Endometrium (tissue), 2 donors: ENCODE data around the gene SLX4IP.

Experiments used
- FAIRE-seq: peaks from 2 replicates; lab custom pipeline; 2012; peaks lifted over from hg19 to GRCh38; lab: Jason Lieb, UNC
- donor health status: control.
- donor health status: control.

The SLX4IP gene

GRCh38 chr20:10497791-10498190 lies 62.7 kb downstream of the SLX4IP start:
- no peak for FAIRE-seq

- FAIRE-seq = no peak
Measured at GRCh38 chr20:10498200-10498599, 63.1 kb downstream of the SLX4IP start.

DNA sequence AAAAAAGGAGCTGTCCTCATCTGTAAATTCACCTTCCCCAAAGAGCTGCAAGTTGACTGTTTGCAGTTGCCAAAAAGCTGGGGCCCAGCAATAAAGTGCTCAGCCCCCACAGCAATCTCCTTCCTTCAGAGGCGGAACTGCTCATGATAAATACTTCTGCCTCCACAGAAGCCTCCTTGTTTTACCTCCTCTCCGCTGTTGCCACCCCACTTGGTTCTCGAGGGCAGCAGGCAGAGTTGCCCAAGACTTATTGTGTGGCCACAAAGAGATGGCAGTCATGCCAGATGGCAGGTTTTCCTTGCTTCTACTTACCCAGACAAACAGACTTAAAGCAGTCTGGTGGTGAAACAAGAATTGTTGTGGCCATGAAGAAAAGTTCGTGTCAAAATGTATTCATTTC lies 66.3 kb downstream of the SLX4IP start:
- no peak for FAIRE-seq

- no peak for FAIRE-seq
Measured at GRCh38 chr20:10502098-10502526, 67.0 kb downstream of the SLX4IP start.

DNA sequence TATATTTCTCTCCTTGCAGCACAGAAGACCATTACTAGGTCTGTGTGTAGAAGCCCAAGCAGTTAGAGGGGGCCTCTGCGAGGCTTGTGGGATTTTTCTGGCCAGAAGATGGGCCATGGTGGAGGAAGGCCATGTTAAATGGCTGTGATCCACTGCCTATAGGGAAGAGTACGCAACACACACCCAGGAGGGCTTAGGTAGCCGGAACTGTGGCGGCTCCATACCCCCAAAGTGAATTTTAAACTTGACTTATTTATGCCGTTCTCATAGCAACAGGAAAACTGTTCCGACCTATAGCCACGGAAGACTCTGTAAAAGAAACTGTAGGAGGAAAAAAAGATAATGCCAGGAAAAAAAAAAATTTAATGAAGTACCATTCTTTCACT lies 69.5 kb downstream of the SLX4IP start:
- no peak for FAIRE-seq

DNA sequence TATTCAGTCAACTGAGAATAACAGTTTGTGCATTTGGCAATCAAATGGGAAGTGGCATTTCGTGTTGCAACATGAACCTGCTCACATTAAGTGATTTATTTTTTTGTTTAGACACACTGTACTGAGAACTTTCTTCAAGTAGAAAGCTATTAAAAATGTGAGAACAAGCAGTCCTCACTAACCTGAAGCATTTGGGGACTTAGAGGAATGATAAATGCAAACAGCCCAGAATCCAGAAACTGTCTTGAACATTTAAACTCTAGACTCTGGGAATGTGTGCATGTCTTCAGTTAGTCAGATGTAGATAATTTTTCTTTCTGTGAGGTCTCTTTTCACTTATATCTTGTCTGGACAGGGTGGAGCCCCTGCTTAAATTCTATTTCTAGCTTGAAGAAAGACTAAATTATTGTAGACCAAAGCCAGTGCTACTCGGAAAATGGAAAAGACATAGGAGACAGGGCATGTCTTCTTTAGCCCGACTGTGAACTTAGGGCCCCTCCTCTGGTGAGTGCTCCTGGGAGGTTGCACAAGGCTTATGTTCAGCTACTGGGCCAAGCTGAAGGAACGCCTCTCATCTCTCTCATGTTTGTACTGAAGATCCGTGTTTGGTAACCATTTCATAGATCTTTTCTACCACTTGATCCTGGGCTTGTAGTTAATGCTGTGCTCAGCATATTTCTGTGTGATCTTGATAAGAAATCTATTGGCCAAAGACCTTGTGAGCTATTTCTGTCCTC lies 70.1 kb downstream of the SLX4IP start:
- FAIRE-seq = peak; percentile 57

DNA sequence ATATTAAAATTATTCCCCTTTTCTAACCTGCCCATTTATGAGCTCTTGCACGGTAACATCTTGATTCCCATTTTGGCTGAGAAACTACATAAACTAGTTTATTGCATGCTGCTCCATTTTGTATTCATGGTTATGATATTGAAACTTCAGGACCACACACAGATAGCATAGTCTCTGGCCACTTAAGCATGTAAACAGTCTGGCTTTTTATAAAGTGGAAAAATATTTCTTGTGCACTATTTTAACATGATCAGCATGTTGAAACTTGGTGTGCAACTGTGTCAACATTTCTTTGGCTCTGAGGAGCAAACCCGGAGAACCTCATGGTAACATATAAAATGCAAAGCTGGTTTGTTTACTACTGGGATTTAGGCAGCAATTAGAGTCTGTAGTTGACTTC lies 70.7 kb downstream of the SLX4IP start:
- peak; percentile 95 for FAIRE-seq

DNA sequence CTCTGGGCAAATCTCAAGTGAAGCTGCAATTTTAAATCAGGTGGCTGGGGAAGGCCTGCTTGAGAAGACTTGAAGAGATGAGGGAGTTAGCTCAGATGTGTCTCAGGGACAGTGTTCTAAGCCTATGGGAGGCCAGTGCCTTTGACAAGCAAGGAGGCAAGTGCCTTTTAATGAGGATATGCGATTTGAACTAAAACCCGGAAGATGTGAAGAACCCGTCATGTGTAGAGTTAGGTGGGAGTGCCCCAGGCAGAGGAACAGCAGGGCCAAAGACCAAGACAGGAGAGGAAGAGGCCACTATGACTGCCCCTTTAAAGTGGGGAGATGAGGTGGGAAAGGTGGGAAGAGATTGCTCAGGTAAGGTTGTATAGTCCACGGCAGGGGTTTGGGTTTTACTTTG lies 71.9 kb downstream of the SLX4IP start:
- no peak for FAIRE-seq

DNA sequence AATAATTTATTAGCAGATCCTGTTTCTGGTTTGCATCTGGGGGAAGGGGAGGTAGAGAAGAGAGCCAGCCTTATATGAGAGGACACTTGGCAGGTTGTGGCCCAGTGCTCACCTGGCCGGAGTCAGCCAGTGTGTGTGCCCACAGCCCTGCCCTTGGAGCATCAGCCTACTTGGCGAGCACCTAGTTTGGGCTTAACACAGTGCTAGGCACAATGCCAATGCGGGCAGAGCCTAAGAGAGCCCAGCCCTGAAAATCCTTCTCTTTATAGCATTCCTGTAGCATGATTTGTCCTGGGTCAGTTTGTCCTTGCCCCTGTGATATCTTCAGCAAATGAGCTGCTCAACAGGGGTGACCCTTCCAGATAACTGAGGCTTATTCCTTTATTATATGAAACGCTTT lies 73.0 kb downstream of the SLX4IP start:
- no peak for FAIRE-seq

DNA sequence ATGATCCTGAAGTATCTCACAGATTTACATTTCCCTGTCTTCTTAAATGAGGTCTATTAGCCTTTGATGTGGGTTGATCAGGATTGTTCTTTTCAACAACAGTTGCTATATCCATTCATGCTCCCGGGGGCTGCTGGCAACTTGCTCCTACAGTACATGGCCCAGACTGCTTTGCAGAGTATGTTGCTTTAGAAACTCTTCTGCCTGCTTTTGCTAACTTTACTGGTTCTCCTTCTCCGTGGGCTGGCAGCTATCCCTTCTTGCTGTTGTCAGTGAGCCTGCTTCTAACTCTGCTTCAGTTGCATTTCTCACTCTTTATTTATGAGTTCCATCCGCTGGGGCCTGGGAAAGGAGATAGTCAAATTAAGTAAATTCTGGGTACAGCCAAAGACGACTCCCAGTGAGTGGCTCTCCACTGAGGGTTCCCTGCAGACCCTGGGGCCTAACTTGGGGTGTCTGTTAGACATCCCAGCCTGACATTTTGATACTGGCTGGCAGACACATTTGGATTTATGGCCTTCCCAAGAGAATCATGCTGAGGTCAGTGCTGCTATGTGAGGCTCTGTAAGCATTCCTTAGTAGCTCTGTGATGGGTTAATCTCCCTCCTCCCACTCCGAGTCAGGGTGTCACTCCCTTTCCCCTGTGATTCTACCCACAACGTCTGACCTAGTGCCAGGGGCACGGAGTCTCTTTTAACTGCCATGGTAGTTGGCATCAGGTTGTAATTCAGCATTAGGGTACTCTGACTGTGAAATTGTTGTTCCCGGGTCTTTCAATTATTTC lies 73.6 kb downstream of the SLX4IP start:
- no peak for FAIRE-seq

DNA sequence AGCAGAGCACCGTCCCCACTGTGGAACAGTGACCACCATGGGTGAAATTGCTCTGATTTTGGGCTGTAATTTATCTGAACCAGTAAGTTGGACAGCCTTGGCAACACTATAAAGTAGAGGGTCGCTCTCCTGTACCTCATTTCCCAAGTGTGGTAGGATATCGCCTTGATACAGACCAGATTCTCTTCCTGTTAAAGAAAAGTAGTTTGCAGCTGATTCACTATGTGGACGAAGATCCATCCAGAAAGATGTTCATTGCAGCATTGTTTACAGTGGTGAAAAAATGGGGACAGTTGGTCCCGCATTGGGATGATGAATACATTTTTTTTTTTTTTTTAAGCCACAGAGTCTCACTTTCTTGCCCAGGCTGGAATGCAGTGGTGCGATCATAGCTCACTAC lies 74.3 kb downstream of the SLX4IP start:
- FAIRE-seq = no peak

DNA sequence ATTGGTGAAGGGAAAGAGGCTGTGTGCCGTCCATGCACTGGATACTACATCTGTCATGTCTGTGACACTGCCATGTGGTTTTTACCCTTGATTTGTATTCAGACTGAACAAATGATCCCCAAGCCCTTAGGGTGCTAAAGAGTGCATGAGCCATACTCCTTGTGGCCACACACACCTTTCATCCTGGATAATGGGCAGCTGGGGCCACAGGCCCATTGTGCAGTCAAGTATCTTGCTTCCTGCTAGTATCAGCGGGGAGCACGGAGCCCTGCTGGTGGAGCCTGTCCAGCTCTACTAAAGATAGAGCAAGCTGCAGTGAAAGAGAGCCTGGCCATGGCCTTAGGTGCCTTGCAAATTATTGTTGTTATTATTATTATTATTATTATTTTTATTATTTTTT lies 75.1 kb downstream of the SLX4IP start:
- FAIRE-seq = no peak

- FAIRE-seq = no peak
Measured at GRCh38 chr20:10511170-10511508, 76.0 kb downstream of the SLX4IP start.

GRCh38 chr20:10511509-10512251 lies 76.6 kb downstream of the SLX4IP start:
- peak; percentile 83 for FAIRE-seq

DNA sequence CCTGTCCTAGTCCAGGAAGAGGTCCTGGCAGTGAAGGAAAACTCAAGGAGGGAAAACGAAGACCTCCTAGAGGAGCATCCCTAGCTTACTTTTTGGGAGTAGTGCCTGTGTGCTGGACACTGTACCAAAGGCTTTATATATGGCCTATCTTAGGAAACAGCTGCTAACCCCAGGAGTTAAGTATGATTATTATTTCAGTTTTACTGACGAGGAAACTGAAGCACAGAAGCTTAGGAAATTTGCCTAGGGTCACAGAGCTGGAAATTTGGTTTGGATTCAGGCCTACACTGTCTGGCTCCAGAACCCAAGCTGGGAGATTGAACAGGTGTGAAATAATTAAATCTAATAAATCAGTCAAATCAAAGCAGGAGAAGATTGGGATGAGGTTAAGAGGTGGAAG lies 78.0 kb downstream of the SLX4IP start:
- no peak for FAIRE-seq

GRCh38 chr20:10513931-10514575 lies 78.9 kb downstream of the SLX4IP start:
- no peak for FAIRE-seq

GRCh38 chr20:10516529-10516928 lies 81.4 kb downstream of the SLX4IP start:
- FAIRE-seq = no peak

GRCh38 chr20:10519361-10520046 lies 84.4 kb downstream of the SLX4IP start:
- FAIRE-seq = no peak

- FAIRE-seq = no peak
Measured at GRCh38 chr20:10520528-10520927, 85.4 kb downstream of the SLX4IP start.

DNA sequence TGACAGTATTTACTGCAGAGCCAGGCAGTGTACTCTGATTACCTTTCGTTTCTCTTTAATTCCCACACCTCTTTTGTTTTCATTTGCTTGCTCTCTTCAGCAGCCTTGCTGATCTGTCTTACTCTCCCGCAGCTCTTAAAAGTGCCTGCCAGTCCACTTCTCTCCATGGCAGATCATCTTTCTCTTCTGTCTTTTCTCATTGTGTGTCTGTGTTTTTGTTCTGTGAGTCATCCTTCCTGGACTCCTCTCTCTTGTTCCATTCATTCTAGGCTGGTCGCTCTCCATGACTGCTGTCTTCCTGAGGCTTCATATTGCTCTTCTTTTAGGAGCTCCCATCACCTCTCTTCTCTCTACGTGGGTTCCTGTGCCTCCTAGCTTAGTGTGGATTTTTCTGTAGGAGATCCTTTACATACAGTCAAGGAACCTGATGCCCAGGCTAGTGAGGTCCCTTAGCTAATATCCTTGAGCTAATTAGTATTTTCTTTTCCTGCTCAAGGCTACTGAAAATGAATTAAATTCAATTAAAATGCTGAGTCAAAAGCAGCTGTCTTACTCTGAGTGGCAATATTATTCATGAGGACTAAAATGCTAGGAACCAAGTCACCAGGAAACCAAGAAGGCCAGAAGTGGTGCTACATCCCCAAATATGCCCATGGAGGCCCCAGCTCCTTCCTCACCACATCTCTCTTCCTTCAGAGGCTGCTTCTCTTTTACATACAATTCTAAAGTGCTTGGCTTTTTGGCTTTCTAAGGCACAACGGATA lies 86.1 kb downstream of the SLX4IP start:
- FAIRE-seq = no peak

- FAIRE-seq = no peak
Measured at GRCh38 chr20:10521836-10522235, 86.7 kb downstream of the SLX4IP start.
